GM12872 (cell line): ENCODE data around the gene SLC23A1.

Experiments used
- CTCF ChIP-seq: IDR thresholded peaks from 3 replicates; pipeline ENCODE4 v1.5.1; 2011; ENCODE audit warnings: low read depth, mild to moderate bottlenecking, low read length, moderate library complexity; ENCODE audit not compliant: insufficient read depth

Gene SLC23A1

GRCh38 chr5:139386050-139386438 is 2.9 kb upstream of the SLC23A1 start:
- no peak for TF ChIP-seq CTCF

GRCh38 chr5:139385061-139386049 is 2.3 kb upstream of the SLC23A1 start:
- TF ChIP-seq CTCF: peak; percentile 34; the same call in 2 of the 3 replicates

DNA sequence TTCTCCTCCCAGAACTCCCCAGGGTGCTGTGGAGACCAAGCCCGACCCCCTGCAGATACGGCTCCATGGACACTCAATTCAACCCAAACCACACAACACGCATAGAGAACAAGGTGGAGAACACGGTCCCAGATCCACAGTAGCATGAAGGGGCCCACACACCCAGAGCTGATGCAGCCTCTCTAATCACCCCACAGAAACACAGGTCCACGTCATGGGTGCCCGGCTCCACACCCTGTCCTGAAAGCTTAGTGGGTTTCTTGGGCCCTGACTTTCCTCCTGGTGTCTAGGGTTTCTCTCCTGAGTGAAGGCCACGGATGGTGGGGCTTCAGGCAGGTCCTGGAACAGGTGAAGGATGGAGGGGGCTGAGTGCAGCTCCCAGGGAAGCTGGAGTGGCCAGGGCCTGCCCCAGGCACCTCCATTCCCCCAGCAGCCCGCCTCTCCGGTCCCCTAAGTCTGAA is 1.5 kb upstream of the SLC23A1 start:
- TF ChIP-seq CTCF: no peak

DNA sequence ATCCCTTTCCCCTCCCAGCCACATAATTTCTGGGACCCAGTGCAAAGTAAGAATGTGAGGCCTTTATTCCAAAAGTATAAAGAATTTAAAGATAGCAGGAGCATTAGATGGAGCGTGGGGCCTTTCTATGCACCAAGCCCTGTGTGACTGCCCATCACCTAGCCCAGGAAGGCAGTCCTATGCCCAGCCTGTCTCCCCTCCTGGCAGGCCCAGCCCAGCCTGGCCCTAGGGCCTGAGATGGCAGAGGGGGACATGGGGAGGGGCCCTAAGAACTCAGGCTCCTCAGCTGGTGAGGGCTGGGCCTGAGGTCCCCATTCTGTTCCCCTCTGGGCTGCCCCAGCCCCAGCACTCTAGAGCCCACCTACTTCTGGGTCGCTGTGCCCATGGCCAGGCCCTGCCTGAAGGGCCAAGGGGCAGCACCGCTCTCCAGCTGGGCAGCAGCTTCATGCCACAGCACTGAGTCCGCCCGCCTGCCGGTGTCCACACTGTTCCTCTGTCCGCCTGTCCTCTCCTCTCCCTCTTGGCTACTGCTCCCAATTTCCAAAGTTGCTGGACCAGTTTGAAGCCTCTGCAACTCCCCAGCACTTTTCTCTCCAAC is 995 bp upstream of the SLC23A1 start:
- no peak for TF ChIP-seq CTCF

GRCh38 chr5:139382807-139383206 is 290 bp downstream of the SLC23A1 start:
- no peak for TF ChIP-seq CTCF

- no peak for TF ChIP-seq CTCF
Measured at GRCh38 chr5:139381837-139382761, 998 bp downstream of the SLC23A1 start.
